NCI-H345 treated with DMSO at 0.1 percent for 48 hours (cell line): ENCODE measurements around the gene USP48.
"Not testable (repeated sequence)": the region's sequence is repeated elsewhere in the genome, so short reads cannot be mapped to it uniquely, and the experiment has no call there.

Source experiments
- DNase-seq: peaks from one replicate; lab custom pipeline; 2025; ENCODE audit not compliant: unreplicated experiment; lab: John Stamatoyannopoulos, UW

Gene USP48

DNA sequence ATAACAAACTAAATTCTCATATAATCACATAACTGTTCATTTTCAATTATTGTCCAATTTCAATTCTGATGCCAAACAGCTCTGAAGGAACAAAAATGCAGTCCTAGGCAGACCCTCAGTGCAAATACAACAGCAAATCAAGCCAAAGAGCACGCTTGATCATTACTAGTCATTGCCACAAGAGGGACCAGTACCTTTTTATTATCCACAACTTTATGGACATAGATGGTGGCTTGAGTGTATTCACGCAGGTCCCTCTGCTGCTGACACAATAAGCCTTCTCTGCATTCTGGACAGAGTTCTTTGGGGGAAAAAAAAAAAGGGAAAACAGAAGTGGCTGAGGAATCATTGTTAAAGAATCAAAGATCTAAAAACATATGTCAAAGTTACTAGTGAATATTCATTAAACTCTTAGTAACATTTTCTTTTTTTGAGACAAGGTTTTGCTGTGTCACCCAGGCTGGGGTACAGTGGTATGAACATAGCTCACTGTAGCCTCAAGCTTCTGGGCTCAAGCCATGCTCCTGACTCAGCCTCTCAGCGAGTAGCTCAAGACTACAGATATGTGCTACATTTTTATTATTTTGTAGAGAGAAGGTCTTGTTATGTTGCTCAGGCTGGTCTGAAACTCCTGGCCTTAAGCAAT lies 79.5 kb downstream of the USP48 start:
- DNase-seq, result peak; percentile 5

DNA sequence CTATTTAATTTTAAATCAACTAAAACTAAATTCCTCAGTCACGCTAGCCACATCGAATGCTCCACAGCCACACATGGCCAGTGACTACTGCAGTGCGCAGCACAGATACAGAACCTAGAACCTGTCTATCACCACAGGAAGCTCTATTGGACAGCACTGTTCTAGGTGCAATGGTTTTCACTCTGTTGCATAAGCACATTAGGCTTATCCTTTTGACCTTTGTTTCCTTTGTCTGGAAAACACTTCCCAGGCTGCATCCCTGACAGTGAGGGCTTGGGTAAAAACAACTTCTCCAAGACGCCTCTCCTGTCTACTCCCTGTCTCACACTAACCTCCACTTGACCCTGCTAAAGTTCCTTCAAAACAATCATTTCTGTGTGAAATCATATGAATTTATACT lies 80.2 kb downstream of the USP48 start:
- no peak for DNase-seq

DNA sequence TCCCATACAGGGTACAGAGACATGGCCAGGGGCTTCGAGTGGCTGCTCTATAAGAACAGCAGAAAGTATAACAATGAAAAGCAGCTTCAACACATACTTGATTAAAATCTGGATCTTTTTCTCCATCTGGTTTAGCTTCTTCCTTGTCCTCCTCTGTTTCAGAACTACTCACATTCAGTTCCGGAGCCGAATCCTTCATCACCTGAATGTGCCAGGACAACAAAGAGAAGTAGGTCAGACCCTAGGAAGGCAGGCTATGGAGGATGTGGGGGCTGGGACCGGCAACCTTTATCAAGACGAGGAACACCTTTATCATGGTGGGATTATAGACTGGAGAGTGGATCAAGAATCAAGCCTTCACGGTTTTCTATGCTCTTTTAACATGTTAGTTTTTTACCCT lies 81.5 kb downstream of the USP48 start:
- no peak for DNase-seq

DNA sequence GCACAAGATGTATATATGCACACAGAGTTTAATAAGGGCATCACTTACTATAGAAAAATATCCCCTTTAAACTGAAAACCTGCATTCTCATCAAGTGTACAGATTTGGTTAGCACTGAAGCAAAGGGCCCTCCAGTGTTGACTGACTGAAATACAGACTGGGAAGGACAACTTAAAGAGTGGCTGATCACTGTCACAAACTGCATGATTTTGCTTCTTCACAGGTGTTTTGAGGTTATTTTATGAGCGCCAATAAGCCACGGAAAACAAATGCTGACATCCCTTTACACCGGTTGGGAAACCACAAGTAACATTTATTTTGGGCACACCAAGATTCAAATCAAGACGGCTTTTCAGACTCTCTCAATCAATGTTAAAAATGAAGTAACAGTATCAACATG lies 82.9 kb downstream of the USP48 start:
- DNase-seq, result no peak

DNA sequence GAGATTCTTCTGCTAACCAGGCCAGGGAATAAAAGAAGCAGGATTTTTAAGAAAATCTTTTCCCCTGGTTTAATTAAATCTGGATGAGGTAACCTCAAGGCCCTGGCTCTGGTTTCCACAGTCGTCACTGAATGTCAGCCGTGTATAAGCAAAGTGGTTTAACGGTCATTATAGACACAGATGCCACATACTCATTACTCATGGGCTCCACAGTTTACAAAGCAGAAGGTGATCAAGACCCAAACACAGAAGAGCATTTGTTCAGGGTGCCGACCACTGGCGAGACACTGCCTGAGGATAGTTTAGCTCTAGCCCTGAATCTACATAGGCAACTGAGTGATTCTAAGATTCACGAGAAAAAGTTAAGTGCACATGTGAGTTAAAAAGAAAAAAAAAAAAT lies 86.0 kb downstream of the USP48 start:
- no peak for DNase-seq

DNA sequence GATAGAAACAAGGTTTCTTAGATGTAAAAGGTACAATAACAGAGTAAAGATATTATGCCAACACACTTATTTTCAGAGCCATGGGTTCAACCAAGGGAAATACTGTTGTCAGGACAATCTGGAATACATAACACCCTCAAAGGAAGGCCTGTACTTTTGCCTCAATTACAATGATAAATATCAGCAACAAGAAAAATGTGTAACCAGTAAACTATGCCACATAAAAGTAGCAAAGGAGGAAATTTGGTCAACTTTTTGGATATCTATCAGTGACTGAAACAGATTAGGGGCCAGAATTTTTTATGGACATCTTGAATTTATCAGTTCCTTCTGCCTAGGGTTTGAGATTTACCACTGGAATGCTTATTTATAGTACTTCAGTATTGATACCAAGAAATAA lies 89.2 kb downstream of the USP48 start:
- no peak for DNase-seq

DNA sequence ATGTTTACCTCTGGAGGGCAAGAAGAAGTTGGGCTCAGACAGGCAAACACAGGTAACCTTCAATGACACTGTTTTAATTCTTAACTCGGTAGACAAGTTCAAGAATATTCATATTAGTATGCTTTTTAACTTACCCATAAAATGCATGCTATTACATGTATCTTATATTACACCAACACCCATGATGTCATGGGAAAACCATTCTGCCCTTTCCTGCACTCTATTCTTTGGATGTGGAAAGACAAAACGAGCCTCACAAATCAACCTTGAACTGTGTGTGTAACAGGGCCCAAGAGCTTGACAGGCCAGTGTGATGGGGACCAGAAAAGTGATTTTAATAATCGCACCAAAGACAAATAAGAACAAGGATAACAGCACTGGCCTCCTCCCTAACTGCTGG lies 91.2 kb downstream of the USP48 start:
- no peak for DNase-seq

DNA sequence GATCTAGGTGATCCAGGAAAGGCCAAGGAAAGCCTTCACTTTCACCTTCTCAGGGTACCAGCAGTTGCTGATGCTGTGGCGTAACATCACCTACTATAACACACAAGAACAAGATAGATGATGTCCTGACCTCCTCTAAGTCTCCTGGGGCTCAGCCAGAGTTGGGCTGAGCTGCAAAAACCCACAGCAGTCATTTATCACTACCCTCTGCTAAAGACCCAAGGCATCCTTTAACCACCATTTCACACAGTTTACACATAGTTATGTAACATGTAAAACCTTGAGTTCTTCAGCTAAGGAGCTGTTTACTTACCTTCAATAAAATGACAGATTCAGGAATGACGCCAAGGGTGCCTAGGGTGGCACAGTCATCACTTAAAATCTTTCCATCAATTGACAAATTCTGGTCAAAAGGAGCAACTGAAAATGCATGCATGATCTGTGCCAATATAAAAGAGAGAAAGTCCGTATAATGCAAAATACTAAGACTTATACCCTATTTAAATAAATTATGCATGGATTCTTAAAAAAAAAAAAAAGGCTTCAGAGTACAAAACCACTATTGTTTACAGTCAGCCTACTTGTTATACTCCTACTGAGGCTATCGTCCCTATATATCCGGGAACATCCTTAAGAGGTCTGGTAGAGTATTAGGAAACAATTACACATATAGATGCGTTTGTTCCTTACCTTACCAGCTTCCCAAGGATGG lies 93.1 kb downstream of the USP48 start:
- no peak for DNase-seq

DNA sequence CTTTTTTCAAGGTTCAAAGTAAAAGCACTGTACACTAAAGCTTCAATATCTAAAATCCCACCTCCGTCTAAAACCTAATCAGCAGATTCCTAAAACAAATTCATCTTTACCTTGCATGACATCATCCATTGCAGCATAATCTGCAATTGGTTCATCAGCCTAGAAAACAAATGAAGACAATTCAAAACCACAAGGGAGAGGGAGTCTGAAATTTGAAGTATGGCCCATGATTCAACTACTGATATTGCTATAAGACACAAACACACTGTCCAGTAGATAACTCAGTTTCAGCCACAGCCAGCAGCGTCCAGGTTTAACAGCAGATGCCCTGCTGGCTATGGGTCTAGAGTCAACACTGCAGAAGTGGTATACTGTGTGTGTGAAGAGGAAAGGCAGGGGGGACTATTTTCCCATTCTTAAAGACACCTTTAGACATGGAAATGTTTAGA lies 95.8 kb downstream of the USP48 start:
- DNase-seq, result no peak

DNA sequence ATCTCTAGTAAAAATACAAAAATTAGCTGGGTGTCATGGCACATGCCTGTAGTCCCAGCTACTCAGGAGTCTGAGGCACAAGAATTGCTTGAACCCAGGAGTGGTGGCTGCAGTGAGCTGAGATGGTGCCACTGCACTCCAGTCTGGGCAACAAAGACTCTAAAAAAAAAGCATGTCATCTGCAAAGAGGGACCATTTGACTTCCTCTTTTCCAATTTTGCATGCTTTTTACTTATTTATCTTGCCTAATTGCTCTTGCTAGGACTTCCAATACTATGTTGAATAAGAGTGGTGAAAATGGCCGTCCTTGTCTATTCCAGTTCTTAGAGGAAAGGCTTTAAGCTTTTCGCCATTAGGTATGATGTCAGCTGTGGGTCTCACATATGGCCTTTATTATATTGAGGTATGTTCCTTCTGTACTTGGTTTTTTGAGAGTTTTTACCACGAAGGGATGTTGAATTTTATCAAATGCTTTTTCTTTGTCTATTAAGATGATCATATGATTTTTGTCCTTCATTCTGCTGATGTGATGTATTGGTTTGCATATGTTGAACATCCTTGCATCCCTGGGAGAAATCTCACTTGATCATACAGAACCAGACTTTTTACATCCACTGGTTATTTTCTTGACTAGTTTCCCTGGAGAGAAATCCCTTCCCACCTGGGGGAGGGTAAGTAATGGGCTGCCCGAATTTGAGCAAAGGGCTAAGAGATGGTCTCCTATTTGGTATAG lies 96.8 kb downstream of the USP48 start:
- no peak for DNase-seq

DNA sequence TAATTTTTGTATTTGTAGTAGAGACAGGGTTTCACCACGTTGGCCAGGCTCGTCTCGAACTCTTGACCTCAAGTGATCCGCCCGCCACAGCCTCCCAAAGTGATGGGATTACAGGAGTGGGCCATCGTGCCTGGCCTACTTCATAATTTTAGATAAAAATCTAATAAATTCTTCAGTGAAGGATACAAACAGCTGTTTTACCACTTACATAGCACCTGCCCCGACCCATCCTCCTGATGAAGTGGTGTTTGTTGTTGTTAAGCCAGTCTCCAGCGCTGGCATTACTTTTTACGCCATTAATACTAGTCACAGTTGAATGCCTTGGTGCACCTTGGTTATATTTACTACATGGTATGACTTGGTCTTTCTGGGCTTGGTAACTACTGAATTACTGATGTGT lies 101.5 kb downstream of the USP48 start:
- DNase-seq, result no peak

DNA sequence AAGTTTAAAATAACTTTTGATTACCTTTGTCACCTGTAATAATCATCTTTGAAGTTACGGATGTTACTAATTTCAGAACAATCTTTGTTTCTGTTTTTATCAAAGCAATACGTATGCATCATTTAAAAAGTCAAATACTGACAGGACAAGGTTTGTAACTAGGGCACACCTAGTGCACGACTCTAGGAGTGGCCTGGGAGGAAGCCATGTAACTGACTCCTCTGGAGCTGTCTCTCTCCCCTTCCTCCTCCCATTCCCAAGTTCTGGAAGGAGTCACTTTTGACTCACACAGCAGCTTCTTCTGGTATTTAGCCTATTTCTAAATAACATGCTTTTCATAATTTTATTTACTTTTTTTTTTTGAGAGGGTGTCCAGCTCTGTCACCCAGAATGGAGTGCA lies 102.0 kb downstream of the USP48 start:
- no peak for DNase-seq

DNA sequence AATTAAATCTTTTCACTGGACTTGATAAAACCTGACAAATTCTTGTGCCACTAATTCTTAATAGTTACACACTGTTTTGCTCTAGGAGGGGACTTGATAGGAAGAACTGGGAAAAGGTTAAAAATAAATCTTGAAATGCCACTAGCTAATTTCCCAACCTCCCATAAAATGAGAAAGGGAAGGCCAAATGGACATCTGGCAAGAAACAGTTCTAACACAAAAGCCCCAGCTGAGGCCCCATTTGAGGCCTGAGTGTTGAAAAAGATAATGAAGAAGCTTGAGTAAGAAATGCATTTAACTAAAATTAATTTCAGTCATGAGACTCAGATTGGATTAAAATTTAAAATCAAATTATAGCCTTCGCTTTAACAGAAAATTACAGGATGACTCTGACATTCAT lies 102.6 kb downstream of the USP48 start:
- no peak for DNase-seq

DNA sequence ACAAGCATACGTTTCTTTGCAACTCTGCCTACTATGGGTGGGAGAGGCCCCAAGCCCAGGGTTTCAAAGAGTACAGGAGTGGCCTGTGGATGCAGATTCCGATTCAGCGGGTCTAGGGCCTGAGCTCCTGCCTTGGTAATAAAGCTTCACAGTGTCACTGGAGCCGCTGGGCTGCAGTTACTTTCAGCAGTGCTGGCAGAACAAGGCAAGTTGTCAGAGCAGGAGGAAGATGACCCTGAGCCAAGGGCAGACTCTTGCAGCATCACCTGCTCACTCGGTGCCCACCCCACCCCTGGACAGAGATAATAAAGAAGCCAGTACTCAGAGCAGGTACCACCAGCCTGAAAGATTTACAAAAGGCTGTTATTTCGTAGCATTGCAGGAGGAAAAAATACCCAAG lies 105.8 kb downstream of the USP48 start:
- no peak for DNase-seq

DNA sequence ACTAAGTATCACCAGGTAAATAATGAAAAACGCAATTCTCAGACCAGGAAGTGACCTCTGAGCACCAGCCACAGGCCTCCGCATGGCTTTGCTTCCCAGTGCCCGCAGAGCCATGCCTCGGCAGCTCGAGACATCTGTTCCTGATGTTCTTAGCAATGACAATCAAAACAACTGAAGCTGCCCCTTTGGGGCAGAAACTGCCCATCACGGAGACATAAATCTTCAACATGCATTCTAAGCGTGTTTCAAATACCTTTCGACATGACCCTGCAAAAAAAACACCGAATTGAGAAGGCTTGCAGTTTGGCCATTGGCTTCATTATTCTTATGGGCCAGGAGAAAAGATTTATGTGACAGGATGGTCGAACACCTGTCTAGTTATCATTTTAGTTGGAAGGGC lies 108.0 kb downstream of the USP48 start:
- no peak for DNase-seq

DNA sequence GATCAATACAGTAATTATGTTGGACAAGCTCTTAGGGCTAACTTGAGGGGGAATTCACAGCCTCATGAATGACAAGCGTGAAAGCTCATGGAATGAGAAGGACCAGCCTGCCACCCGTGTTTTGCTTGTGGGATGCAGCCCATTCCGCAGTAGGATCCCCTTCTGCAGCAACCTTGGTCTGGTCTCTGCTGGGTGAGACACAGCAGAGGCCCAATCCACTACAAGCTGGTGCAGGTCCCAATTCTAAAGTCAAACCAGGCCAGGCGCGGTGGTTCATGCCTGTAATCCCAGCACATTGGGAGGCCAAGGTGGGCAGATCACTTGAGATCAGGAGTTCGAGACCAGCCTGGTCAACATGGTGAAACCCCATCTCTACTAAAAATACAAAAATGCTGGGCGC lies 109.1 kb downstream of the USP48 start:
- DNase-seq, result not testable (repeated sequence)

DNA sequence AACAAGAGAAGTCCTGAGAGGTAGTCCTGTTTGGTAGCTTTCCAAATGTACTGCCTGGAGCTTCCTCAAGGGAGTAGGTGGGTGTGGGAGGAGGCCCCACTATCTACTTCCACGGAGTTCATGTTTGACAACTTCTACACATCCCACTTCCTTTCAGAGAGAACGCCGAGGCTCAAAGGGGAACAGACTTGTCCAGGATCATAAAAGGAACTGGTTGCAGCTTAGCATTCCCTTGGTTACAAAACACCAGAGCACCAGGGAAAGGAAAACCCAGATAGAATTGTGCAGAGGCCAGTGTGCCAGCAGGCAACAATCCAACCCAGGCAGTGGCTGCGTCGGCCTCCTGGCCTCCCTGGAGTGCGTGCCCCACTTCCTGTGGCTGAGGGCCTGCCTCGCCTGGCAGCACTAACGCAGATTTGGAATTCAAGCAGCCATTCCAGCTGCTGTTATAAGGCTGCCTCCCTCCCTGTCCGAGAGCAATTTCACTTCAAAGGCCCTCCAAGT lies 109.6 kb downstream of the USP48 start:
- no peak for DNase-seq

DNA sequence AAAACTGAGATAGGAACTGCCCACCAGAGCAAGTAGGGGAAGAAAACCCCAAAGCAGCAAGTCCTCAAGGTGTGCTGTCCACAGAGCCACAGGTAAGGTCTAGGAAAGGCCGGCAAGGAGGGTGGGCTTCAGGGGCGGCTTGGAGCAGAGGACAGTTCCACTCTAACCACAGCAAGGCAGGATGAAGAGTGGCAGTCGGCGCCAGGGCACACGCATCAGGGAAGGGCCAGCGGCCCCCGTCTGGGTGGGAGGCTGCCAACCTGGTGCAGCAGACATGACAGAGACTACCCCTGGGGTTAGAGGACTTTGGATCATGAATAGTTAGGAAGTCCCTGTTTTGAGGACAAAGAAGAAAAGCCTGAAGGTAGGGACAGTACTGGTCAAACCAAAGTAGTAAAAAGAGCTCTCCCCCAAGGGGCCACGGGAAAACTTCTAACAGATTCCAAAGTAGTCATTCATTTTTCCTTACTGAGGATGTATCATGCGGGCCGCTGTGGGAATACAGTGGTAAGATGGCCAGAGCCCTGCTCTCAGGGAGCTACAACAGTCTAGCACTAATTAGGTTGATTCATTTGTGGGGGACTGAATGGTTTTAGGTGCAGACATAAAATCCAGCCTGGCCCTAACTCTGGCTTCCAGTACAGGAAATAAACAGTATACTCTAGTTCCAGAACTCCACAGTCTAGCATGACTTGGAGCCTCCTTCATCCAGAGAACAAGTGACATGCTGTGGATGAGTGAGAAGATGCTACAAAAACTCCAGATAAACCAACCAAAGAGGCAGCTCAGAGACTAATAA lies 110.3 kb downstream of the USP48 start:
- no peak for DNase-seq

DNA sequence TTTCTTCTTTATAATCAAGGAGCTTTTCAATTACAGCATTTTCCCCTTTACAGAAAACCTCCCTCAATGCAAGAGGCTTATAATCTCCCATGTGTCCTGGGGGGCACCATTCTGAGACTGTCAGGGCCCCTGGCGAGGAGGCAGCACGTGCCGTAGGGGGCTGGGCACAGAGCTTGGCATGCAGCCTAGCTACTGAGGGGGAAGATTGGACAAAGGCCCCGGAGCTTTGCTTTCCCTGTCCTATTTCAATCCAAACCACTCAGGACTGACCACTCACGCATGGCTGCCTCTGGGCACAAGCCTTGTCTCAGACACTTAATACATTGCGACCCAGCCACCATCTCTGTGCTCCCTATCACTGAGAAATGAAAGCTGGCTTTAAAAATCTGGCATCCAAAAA lies 111.0 kb downstream of the USP48 start:
- no peak for DNase-seq

DNA sequence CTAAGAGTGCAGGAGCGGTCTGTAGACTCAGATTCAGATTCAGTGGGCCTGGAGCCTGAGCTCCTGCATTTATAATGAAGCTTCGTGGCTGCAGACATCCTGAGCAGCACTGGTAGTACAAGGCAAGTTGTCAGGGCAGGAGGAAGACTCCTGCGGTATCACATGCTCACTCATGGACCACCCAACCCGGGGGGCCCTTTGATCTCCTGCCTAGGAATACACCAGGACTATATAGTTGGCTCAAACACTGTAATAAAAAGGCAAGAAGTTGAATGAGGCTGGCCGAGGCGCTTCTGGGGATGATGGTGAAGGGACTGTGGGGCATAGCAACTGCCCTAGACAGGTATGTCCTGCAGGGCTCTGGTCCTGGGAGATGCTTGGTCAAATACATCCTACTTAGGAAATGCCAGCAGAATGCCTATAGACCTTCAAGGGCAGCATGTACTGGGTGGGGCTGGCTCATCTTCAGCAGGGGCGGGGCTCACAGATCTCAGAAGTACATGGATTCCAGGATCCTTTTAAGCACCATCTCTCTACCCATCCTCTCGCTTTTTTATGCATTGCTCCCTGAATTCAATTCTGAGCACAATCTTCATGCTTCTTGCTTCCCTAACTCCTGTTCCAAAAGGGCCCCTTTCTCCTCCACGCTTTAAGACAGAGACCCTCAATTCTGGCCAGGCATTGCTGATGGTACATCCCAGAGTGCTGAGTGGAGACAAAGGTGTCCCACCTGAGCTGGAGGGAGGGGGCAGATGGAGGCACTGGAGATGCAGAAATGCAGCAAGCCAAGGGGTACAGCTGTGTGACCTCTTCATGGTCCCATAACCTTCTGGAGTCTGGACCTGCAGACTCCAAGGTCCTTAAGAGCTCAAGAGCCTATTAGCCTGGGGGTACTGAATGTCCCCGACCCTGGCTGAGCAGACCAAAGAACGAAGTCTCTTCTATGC lies 111.7 kb downstream of the USP48 start:
- DNase-seq, result no peak
